HG03460 (cell line): ENCODE measurements around the gene CWF19L1.

Experiments used
- ATAC-seq: cut with Tn5 transposase; IDR thresholded peaks from one replicate; pipeline ENCODE4 v1.9.1; 2021; ENCODE audit not compliant: unreplicated experiment

The CWF19L1 gene

GRCh38 chr10:100253041-100253440 is 14.4 kb downstream of the CWF19L1 start:
- no peak for ATAC-seq

- no peak for ATAC-seq
These were observed 18.6 kb downstream of the CWF19L1 start for GRCh38 chr10:100248820-100249219.

GRCh38 chr10:100245484-100246220 is 21.8 kb downstream of the CWF19L1 start:
- ATAC-seq: no peak

GRCh38 chr10:100239851-100240250 is 27.6 kb downstream of the CWF19L1 start:
- no peak for ATAC-seq

- no peak for ATAC-seq
These were observed 29.0 kb downstream of the CWF19L1 start for GRCh38 chr10:100238429-100238828.

DNA sequence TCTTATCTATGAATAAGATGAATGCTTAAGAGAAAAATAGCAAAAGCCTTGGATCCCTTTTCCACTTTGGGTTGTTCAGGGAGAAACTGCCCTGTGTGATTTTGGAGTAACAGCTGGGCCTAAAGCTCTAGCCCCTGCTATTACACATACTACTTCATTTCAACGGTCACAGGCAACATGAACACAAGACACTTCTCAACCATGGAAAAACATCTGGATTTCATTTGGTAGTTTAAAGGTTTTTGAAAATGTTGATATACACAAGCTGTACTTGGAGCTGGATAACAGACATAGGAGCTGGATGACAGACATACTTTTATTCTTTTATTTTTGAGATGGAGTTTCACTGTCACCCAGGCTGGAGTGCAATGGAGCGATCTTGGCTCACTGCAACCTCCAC is 35.3 kb downstream of the CWF19L1 start:
- ATAC-seq: no peak

DNA sequence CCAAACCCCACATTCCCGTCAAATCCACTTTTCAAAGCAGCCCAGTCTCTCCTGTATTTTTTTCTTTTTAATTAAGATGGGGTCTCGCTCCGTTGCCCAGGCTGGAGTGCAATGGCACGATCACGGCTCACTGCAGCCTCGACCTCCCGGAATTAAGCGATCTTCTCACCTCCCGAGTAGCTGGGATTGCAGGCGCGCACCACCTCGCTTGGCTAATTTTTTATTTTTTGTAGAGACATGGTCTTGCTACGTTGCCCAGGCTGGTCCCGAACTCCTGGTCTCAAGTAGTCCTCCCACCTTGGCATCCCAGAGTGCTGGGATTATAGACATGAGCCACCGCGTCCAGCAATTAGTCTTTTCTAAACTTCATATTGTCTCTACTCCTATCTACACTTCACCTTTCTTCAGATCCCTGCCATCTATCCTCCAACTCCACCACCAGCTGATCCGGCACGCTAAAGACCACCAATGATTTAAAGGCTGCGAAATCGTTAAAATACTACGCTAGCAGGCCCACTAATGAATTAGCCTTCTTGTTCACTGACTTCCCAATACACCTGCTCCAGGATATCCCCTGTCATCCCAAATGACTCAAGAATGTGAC is 37.5 kb downstream of the CWF19L1 start:
- ATAC-seq: no peak

GRCh38 chr10:100223879-100224278 is 43.6 kb downstream of the CWF19L1 start:
- ATAC-seq: no peak

DNA sequence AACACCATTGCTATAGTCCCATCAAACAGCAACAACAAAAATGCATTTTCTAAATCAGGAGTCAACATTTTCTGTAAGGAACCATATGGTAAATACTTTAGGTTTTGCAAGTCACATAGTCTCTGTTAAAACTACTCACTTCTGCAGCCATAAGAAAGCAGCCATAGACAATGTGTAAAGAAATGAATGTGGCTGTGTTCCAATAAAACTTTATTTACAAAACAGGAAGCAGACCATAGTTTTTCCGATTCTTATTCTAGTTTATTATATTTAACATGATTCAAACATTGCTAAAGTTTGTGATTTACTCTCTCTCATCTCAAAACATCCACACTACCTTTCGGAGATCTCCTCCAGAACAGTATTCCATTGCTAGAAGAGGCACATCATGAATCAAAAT is 44.9 kb downstream of the CWF19L1 start:
- no peak for ATAC-seq

- no peak for ATAC-seq
These were observed 51.4 kb downstream of the CWF19L1 start for GRCh38 chr10:100216006-100216405.

DNA sequence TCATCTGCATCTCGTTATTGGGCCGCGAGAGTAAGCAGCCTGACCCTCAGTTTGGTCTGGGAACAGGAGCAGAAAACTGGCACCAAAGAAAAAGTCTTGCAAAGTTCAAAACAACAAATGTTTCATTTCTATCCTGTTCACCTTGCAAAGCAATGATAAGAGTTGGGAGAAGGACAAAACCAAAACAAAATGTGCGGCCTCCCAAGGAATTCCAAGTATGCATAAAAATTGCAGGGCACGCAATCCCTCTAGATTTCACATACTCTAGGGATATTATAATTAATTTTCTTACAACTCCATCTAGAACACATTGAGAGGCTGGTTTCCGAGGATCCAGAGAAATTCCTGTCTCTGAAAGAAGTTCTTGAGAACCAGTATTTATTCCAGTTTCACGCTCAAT is 58.1 kb downstream of the CWF19L1 start:
- ATAC-seq: no peak

- no peak for ATAC-seq
These were observed 59.2 kb downstream of the CWF19L1 start for GRCh38 chr10:100208276-100208675.

- no peak for ATAC-seq
These were observed 63.1 kb downstream of the CWF19L1 start for GRCh38 chr10:100204370-100204769.

GRCh38 chr10:100201549-100201948 is 65.9 kb downstream of the CWF19L1 start:
- ATAC-seq: no peak

DNA sequence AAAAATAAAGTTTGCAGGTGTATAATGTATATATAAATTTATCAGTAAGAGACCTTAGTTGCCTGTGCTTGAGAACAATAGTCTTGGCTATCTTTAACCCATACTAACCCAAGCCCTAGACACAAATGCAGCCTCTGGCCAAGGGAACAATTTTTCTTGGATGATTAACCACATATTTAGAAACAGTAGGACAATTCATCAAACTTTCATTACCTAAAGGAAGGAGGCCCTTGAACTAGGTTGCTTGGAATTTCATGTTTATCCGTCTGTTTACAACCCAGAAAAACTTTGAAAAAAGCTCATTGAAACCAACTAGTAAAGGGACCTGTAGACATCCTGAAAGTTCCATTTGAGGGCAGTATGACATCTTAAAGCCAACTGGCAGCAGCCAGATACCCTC is 72.7 kb downstream of the CWF19L1 start:
- ATAC-seq: no peak

DNA sequence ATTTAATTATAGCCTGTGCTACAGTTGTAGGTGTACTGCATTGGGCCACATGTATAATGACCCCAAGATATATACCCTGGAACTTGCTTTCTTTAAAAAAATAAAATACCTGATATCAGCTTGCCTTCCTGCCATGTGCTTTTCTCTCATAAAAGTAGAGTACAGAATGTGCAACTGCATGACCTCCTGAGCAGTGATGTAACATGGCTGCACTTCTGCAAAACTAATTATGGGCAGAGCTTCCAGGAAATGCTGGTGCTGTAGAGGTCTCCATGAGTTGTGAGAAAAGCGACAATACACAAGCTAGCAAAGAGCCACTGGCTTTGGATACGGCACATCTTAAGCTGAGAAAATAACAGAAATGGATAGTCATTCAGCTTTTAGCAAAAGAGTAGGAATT is 75.1 kb downstream of the CWF19L1 start:
- no peak for ATAC-seq

- peak; percentile 44 for ATAC-seq
These were observed 80.9 kb downstream of the CWF19L1 start for GRCh38 chr10:100186253-100187212.

DNA sequence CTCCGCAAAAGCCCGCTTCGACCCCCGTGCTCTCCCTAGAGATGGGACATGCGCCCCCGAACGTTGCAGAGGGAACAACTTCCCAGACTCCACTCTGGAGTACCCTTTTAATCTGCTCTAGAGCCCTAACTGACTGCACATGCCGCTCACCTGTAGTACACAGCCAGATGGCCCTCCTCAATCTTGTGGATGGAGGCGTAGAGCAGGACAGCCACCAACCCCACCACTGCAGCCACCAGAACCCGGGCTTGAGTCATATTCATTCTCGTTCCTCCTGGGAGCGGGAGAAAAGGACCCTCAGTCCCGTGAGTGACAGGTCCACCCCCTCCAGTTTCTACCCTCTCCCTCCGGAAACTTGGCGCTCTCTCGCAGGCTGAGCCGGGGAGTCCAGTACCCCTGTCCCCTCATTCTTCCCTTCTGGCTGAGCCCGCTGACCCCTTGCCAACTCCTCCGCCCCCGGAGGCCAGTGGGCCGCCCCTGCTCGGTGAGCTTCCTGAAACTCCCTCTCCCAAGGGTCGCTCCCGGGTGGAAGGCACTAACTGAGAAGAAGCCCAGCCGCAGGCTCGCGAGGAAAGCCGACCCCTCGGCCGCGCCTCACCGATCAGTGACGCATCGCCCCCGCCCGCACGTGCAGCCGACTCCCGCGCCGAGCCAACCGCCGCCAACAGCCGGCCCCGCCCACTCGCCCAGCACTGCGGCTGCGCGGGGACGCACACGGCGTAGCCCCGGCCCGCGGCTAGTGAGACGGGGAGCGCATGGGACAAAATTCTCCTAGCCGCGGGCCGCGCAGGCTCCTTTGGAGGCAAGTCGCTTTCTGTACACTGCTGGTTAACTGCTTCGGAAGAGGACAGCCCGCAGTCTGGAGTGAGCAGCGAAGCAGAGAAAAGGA is 81.8 kb downstream of the CWF19L1 start, which contains the start of gene ERLIN1:
Gene ERLIN1 (minus strand): TSS at position 666 of the 889 bp plus-strand sequence. CDS start 403 bp downstream, at position 263.
- ATAC-seq: peak; percentile 89

GRCh38 chr10:100184840-100185239 is 82.6 kb downstream of the CWF19L1 start:
- no peak for ATAC-seq

DNA sequence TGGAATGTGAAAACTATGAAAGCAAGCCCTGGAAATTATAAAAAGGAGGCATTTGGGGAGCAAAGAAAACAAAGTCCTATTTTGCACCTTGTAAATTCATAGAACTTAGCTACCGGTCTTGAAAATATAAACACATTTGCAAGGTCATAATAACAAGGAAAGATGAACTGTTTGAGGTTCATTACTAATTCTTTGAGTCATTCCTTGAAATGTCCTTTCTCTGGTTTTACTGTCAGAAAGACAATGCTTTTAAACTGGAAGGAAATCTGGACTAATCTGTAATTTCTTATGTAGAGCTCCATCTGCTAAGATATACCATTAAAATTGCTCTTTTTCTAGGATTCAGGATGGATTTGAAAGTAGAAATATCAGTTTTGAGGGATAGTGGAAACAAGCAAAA is 83.0 kb downstream of the CWF19L1 start:
- no peak for ATAC-seq

- ATAC-seq: no peak
These were observed 84.0 kb downstream of the CWF19L1 start for GRCh38 chr10:100183481-100183880.
